ENCODE data around the gene BACE1-AS. TPM values are rescaled to one million over a fixed set of nuclear protein-coding genes. Genes with fewer than 3 reads are reported as not detected.

Gene BACE1-AS
- total and polyA plus RNA-seq, 4 donors, result 1.9 to 9.5 (median 5.9) TPM

- Histone ChIP-seq H3K9me3 (ENCODE audit: control insufficient read depth in 4 of 4, insufficient read depth in 3 of 4, low read length in 3 of 4) (no peaks in the 10 kb centered on the region), H3K9ac (ENCODE audit: insufficient read depth in 1 of 2, low read length in 2 of 2) (no peak overlapping the region), H3K36me3 (ENCODE audit: control insufficient read depth in 4 of 4, insufficient read depth in 4 of 4, low read length in 4 of 4) (peaks cover 24 to 44% (median 38%) of the 10 kb centered on the region in 4 donors), H3K4me3 (no peak overlapping the region), H3K27me3 (ENCODE audit: control insufficient read depth in 3 of 3, insufficient read depth in 3 of 3, low read length in 2 of 3) (no peaks in the 10 kb centered on the region), H3K27ac (ENCODE audit: low read depth in 1 of 2, low read length in 1 of 2) (no peak overlapping the region), H3K4me1 (ENCODE audit: control insufficient read depth in 5 of 5, insufficient read depth in 5 of 5, low read length in 5 of 5) (peaks cover 0 to 4% (median 0%) of the 10 kb centered on the region in 5 donors)
- DNase-seq (no peak), ATAC-seq (ENCODE audit: insufficient read depth, low FRiP score) (no peak)
- WGBS, 2 donors, result 58 to 86% methylated on average over 3 of the region's 3 CpGs
- TF ChIP-seq CTCF (IDR thresholded peaks at IDR 0.05; ENCODE audit: control extremely low read depth, extremely low read depth), result no peak
Observed at GRCh38 chr11:117282956-117283355, 8.2 kb upstream of the BACE1-AS start.

GRCh38 chr11:117284053-117284452 is 7.1 kb upstream of the BACE1-AS start:
- Histone ChIP-seq H3K9me3 (ENCODE audit: control insufficient read depth in 4 of 4, insufficient read depth in 3 of 4, low read length in 3 of 4) (no peaks in the 10 kb centered on the region), H3K4me3 (no peak overlapping the region), H3K27ac (ENCODE audit: low read depth in 1 of 2, low read length in 1 of 2) (no peak overlapping the region), H3K27me3 (ENCODE audit: control insufficient read depth in 3 of 3, insufficient read depth in 3 of 3, low read length in 2 of 3) (no peaks in the 10 kb centered on the region), H3K9ac (ENCODE audit: insufficient read depth in 1 of 2, low read length in 2 of 2) (no peak overlapping the region), H3K4me1 (ENCODE audit: control insufficient read depth in 5 of 5, insufficient read depth in 5 of 5, low read length in 5 of 5) (peaks cover 0 to 5% (median 0%) of the 10 kb centered on the region in 5 donors), H3K36me3 (ENCODE audit: control insufficient read depth in 4 of 4, insufficient read depth in 4 of 4, low read length in 4 of 4) (peaks cover 30 to 52% (median 40%) of the 10 kb centered on the region in 4 donors)
- no peak for TF ChIP-seq CTCF (IDR thresholded peaks at IDR 0.05; ENCODE audit: control extremely low read depth, extremely low read depth)
- WGBS, 2 donors, result 98 to 100% methylated on average over 2 of the region's 2 CpGs
- DNase-seq (no peak), ATAC-seq (ENCODE audit: insufficient read depth, low FRiP score) (no peak)

- ATAC-seq (ENCODE audit: insufficient read depth, low FRiP score) (no peak), DNase-seq (no peak)
- H3K4me1 ChIP-seq (ENCODE audit: control insufficient read depth in 5 of 5, insufficient read depth in 5 of 5, low read length in 5 of 5), result peaks cover 0 to 2% (median 0%) of the 10 kb centered on the region in 5 donors
- H3K36me3 ChIP-seq (ENCODE audit: control insufficient read depth in 4 of 4, insufficient read depth in 4 of 4, low read length in 4 of 4), result peaks cover 46 to 52% (median 47%) of the 10 kb centered on the region in 4 donors
- WGBS, 2 donors, result 60 to 67% methylated on average over 2 of the region's 2 CpGs
- no peak overlapping the region for H3K27ac ChIP-seq (ENCODE audit: low read depth in 1 of 2, low read length in 1 of 2)
- no peak for TF ChIP-seq CTCF (IDR thresholded peaks at IDR 0.05; ENCODE audit: control extremely low read depth, extremely low read depth)
- H3K9ac ChIP-seq (ENCODE audit: insufficient read depth in 1 of 2, low read length in 2 of 2), result no peak overlapping the region
- H3K4me3 ChIP-seq, result no peak overlapping the region
- no peaks in the 10 kb centered on the region for H3K27me3 ChIP-seq (ENCODE audit: control insufficient read depth in 3 of 3, insufficient read depth in 3 of 3, low read length in 2 of 3)
- no peaks in the 10 kb centered on the region for H3K9me3 ChIP-seq (ENCODE audit: control insufficient read depth in 4 of 4, insufficient read depth in 3 of 4, low read length in 3 of 4)
Observed at GRCh38 chr11:117286588-117286987, 4.6 kb upstream of the BACE1-AS start.

GRCh38 chr11:117287668-117288067 is 3.5 kb upstream of the BACE1-AS start:
- Histone ChIP-seq H3K9ac (ENCODE audit: insufficient read depth in 1 of 2, low read length in 2 of 2) (no peak overlapping the region), H3K27ac (ENCODE audit: low read depth in 1 of 2, low read length in 1 of 2) (no peak overlapping the region), H3K27me3 (ENCODE audit: control insufficient read depth in 3 of 3, insufficient read depth in 3 of 3, low read length in 2 of 3) (no peaks in the 10 kb centered on the region), H3K4me1 (ENCODE audit: control insufficient read depth in 5 of 5, insufficient read depth in 5 of 5, low read length in 5 of 5) (peaks cover 0 to 2% (median 0%) of the 10 kb centered on the region in 5 donors), H3K9me3 (ENCODE audit: control insufficient read depth in 4 of 4, insufficient read depth in 3 of 4, low read length in 3 of 4) (no peaks in the 10 kb centered on the region), H3K4me3 (no peak overlapping the region), H3K36me3 (ENCODE audit: control insufficient read depth in 4 of 4, insufficient read depth in 4 of 4, low read length in 4 of 4) (peaks cover 40 to 50% (median 45%) of the 10 kb centered on the region in 4 donors)
- no peak for TF ChIP-seq CTCF (IDR thresholded peaks at IDR 0.05; ENCODE audit: control extremely low read depth, extremely low read depth)
- DNase-seq (no peak), ATAC-seq (ENCODE audit: insufficient read depth, low FRiP score) (no peak)
- 85 to 90% methylated on average over 3 of the region's 3 CpGs for WGBS, 2 donors
